GM19023 (cell line): ENCODE measurements around the gene PPAT.
A peak's percentile ranks its signal among the peaks of the same experiment; 100 is the strongest.
"Not testable (repeated sequence)": the region's sequence is repeated elsewhere in the genome, so short reads cannot be mapped to it uniquely, and the experiment has no call there.

Experiments
- ATAC-seq: cut with Tn5 transposase; IDR thresholded peaks from one replicate; pipeline ENCODE4 v1.9.1; 2021; ENCODE audit warnings: mild to moderate bottlenecking, moderate library complexity; ENCODE audit not compliant: unreplicated experiment

Gene PPAT

DNA sequence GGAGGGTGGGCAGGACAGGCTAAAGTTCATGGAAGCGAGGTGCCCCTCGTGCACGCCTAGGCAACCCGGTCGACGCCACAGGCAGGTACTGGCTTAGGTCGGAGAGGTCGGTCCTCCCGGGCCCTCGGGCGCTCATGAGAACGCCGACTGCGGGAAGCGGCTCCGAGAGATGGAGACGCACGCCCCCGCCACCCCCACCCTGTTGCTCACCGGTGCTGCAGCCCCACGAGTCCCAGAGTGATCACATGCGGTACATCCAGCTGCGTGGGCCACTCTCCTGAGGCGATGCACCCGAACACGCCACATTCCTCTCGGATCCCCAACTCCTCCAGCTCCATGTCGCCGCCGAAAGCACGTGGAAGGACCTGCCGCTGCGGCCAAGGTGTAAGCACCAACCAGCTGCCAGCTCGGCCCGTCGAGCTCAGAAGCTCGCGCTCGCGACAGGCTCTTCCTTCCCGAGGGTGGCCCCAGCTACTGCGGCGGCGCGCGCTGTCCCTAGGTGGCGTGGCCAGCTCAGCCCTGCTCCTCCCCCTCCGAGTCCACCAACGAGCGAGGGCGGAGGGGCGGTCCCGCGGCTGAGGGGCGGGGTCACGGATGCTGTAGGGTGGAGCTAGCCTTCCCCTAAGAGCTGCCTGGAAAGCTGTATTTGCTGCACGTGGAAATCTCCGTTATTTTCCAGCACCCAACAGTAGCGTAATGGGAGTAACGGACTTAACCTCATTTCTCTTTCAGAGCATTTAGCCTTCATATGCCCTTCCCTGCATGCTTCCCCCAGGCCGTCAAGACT lies at the start of gene PPAT:
Gene PPAT (minus strand): TSS at position 476 of the 787 bp plus-strand sequence. CDS start 138 bp downstream, at position 338.
- ATAC-seq, result peak; percentile 77

DNA sequence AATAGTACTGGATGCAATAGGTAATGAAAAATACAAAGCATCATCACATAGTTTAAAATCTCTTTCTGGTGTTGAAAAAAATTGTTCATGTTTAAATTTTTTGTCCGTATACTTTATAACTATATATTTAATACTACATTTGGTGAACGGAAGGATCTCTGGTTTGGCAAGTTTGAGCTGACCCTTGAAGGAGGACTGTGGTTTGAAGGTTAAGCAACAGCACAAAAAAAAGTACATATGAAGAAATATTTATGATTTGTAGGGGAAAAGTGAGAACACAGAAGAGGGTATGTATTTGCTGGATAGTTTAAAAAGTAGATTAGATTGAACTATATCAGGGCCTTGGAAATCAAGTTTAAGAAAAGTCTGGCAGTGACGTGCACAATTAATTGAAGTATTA lies 45.3 kb upstream of the PPAT start:
- no peak for ATAC-seq

DNA sequence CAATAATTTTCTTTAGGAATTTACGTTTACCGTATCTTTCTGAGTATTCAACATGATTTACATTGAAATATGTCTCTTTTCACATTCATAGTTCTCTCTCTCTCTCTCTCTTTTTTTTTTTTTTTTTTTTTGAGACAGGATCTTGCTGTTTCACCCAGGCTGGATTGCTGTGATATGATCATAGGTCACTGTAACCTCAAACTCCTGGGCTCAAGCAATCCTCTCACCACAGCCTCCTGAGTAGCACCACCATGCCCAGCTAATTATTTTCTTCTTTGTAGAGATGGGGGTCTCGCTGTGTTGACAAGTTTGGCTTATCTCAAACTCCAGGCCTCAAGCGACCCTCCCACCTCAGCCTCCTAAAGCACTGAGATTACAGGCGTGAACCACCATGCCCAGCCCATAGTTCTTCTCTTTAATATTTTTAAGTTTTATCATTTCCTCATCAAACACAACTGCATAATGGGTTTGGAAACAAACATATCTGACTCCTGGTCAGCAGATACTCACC lies 41.8 kb upstream of the PPAT start:
- no peak for ATAC-seq

DNA sequence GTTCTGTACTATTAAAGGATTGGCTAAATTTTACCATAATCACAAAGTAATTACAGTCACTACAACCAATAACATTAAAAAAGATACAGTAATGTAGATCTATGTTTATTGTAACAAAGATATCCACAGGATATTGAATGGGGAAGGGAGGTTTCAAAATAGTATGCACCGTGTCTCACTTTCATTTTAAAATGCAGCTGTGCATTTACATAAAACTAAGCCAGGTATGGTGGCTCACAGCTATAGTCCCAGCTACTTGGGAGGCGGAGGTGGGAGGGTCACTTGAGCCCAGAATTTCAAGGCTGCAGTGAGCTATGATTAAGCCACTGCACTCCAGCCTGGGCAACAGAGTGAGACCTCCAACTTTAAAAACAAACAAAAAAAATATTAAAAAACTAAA lies 40.5 kb upstream of the PPAT start:
- ATAC-seq, result peak; percentile 95

DNA sequence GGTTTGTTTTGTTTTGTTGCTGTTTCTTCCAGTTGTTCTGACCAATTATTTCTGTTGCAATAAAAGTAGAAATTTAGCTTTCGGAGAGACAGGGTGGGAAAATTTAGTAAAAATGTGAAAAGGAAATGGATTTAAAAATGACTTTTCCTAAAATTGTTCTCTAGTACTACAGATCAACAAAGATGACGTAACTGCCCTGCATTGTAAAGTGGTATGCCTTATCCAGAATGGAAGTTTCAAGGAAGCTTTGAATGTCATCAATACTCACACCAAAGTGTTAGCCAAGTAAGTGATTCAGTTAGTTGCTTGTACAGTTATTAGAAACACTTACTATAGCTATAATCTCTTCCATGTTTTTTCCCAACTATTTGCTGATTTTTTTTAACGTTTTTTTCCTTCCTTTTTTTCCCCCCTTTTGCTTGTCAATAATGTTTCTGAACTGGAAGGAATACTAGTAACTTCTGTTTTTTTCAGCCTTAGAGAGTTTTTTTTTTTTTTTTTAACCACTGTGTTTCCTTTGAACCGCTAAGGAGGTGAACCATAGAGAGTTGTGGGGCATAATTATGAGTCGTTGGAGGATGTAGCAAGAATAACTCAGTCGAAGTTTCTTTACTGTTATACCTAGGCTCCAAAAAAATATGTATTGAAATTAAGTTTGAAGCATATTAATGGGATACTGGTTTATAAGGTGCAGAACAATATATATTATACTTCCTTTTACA lies 34.2 kb upstream of the PPAT start:
- no peak for ATAC-seq

DNA sequence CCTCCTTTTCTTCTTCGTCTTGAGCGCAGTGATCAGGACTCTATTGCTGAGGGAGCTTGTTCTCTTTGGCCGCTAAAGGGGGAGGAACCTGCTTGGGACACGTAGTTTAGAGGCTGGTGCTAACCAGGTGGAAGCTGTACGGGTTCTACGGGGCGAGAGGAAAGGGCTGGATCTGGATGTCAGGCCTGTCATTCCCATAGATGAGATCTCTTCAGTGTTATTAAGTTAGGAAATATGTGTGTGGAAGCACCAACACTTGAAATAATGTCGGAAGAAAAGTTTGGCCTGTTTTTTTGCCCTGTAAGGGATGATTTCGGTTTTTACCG lies 32.6 kb upstream of the PPAT start:
- ATAC-seq, result peak; percentile 51

DNA sequence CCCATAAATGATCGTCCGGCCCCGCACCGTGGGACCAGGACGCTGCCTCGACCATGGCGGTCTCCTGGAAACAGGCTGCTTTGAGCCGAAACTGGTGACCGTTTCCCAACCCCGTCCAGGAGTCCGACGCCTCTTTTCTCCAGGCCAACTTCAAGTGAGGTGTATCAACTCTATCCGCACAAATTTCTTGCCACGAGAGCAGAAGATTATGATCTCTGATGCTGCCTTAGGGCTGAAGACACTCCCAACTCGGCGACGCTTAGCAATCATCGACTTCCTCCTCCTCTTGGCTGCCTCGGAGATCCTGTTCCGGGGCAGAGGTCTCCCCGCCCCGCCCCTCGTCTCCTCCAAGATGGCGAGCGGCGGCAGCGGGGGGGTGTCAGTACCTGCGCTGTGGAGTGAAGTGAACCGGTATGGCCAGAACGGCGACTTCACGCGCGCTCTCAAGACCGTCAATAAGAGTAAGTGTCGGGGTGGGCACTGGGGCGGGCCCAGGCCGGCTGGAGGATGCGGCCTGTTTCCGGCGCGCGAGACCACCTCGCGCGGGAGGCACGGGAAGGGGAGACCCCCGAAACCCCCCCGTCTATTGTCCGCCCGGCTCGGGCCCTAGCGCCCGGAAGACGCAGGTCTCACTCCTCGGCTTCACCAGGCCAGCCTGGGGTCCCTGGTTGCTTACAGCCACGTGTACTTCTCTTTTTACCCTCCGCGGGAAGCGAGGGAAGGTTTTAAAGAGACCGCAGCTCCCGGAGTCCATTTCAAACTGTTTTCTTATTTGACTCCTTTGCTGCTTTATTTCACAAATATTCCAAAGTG lies 32.1 kb upstream of the PPAT start, which contains the start of gene SRP72:
Gene SRP72 (plus strand): TSS at position 334 of the 813 bp plus-strand sequence. CDS start 19 bp downstream, at position 353.
- ATAC-seq, result peak; percentile 97

DNA sequence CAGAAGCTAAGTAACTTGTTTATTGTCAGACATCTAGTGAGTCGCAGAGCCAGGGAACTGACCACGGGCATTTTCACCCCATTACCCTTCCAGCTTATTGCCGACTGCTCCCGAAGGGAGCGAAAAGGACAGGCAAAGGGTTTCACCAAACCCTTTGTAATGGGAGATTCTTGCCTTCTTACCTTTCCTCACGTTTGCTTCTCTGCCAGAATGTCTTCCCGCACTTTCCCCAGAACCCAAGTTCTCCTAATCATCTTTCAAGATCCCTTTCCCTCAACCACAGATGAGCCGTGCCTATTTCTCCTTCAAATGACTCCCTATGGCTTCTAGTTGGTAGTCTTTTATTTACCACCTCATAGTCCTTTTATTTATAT lies 31.5 kb upstream of the PPAT start:
- no peak for ATAC-seq

DNA sequence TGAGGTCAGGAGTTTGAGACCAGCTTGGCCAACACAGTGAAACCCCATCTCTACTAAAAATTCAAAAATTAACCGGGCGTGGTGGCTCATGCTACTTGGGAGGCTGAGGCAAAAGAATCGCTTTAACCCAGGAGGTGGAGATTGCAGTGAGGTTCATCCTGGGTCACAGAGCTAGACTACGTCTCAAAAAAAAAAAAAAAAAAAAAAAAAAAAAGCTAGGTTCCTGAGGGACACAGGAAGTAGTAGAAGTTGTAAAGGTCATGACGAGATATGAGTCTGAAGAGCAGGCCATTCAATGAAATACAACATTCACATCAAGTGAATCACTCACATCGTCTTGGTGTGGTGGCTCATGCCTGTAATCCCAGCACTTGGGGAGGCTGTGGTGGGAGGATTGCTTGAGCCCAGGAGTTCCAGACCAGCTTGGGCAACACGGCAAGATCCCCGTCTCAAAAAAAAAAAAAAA lies 30.9 kb upstream of the PPAT start:
- not testable (repeated sequence) for ATAC-seq

DNA sequence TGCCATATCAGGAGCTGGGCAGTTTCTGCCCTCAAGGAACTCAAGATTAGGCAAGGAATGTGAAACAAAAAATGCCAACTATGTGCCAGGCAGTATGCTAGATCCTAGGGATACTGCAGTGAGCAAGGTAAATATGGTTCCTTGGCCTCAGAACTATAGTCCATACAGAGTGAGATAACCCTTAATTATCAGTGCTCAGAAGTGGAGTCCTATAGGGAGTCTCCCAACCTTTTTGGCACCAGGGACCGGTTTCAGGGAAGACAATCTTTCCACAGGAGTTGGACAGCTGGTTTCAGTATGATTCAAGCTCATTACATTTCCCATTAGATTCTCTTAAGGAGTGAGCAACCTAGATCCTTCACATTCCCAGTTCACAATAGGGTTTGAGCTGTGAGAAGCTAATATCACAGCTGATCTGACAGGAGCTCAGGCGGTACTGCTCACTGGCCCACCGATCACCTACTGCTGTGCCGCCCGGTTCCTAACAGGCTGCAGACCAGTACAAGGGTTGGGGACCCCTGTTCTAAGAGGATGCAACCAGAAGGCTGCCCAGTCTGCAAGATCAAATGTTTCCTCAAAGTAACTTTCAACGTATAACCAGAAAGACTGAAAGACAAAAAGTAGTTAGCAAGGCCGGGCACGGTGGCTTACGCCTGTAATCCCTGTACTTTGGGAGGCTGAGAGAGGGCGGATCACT lies 30.3 kb upstream of the PPAT start:
- no peak for ATAC-seq

DNA sequence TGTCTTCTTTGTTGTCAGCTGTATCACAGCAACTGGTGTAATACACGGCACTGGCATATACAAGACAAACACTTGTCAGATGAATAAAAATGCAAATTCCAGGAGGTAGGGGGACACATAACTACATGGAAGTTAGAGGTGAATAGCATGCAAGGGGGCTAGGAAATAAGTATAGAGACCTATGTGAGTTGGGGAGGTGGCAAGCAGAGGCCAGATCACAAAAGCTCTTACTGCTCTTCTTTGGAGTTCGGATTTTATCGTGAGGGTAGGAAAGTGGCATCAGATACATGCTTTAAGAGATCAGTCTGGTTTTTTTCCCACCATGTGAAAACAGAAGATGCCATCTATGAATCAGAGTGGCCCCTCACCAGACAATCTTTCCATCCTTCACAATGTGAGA lies 29.2 kb upstream of the PPAT start:
- ATAC-seq, result no peak

DNA sequence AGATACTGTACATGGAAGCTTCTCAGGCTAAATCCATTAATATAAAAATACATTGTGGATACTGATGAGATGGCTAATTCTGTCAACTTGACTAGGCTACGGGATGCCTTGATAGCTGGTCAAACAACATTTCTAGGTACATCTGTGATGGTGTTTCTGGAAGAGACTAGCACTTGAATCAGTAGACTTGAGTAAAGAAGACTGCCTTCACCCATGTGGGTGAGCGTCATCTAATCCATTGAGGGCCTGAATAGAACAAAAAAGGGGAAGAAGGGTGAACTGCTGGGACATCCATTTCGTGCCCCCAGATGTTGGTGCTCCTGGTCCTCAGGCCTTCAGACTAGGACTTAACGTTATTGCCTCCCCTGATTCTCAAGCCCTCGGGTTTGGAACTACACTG lies 28.3 kb upstream of the PPAT start:
- ATAC-seq, result no peak

DNA sequence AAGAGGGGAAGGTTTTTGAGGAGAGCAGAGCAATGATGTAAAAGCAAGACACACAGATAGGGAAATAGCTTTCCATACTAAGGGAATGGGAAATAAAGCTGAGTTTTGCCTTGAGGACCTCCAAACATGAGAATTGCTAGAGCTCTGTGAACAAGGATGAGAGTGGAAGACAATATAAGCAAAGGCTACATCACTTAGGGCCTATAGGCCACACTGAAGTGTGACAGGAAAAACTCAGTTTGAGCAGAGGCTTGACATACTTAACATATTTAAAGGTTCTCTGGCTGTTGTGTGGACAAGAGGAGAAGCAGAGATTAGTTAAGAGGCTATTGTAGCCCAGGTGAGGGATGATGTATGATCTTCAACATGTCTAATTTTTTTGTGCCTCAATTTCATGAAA lies 26.7 kb upstream of the PPAT start:
- ATAC-seq, result no peak

DNA sequence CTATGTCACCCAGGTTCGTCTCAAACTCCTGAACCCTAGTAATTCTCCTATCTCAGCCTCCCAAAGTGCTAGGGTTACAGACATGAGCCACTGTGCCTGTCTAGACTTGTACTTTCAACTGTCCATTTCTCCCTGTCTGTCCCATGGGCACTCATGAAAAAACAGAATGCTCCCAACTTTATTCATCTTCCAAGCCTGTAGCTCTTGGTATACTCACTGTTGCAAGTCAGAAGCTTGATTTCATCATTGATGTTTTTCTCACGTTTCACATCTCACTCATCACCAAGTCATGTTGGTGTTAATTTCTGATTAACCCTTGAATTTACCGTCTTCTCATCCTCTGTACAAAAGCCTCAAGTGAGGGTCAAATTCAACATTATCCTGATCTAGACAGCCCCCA lies 24.7 kb upstream of the PPAT start:
- no peak for ATAC-seq

DNA sequence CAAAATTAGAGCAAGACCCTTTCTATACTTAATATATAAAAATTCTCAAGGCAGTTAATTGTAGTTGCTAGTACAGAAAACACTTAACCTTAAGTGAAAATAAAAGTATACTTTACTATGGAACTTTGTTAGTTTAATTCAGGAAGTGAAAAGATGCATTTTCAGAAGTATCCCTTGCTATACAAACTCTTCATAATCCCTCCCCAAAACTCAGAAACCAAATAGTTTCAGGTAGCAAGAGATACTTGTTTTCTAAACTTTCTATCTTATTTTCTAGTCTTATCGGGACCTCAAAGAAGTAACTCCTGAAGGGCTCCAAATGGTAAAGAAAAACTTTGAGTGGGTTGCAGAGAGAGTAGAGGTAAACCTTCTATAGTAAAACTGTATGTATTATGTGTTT lies 14.9 kb upstream of the PPAT start:
- ATAC-seq, result no peak

DNA sequence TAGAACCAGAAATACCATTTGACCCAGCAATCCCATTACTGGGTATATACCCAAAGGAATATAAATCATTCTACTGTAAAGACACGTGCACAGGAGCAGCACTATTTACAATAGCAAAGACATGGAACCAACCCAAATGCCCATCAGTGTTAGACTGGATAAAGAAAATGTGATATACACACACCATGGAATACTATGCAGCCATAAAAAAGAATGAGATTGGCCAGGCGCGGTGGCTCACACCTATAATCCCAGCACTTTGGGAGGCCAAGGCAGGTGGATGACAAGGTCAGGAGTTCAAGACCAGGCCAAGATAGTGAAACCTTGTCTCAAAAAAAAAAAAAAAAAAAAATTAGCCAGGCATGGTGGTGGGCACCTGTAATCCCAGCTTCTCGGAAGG lies 14.1 kb upstream of the PPAT start:
- ATAC-seq, result not testable (repeated sequence)

DNA sequence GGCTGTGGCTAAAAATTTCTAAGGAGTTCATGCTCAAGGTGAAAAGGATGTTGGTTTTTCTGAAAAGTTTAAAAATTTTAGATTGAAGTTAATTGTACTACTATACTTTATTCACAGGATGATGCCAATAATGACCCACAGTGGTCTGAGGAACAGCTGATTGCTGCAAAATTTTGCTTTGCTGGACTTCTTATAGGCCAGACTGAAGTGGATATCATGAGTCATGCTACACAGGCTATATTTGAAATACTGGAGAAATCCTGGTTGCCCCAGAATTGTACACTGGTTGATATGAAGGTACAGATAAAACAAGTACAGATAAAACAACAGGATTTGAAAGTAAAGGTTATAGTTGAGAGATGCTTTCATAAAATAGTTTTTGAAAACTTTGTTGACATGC lies 12.9 kb upstream of the PPAT start:
- no peak for ATAC-seq

DNA sequence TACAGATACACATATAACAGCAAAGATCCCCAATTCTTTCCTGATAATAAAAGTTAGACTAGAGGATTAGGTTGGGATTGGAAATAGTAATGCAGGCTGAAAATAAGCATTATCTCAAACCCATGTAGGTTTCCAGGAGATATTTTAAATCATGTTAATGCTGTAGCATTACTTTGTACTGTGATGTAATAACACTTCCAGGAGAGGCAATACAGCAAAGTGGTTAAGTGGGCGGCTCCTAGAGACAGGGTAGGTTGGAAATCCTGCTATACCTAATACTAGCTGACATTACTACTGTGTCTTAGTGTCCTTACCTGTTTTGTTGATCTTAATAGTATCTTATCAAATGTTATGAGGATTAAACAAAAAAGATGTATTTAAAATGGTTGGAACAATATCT lies 10.3 kb upstream of the PPAT start:
- ATAC-seq, result no peak

DNA sequence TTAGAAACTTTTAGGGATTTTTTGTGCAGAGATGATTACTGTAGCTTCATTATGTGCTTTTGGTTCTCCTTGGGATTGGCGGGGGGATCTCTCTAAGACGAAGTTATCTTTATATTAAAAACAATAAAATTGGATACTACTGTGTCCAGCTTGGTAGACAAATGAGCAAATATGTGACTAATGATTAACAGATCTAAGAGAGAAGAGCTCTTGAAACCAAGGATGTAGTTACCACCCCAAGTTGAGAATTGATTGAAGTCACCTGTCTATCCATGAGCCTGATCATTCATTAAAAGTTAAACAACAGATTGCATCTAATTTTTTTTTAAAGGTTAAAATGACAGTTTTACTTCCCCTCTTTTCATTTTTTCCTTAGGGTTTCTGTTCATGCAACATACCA lies 9.3 kb upstream of the PPAT start:
- ATAC-seq, result no peak

DNA sequence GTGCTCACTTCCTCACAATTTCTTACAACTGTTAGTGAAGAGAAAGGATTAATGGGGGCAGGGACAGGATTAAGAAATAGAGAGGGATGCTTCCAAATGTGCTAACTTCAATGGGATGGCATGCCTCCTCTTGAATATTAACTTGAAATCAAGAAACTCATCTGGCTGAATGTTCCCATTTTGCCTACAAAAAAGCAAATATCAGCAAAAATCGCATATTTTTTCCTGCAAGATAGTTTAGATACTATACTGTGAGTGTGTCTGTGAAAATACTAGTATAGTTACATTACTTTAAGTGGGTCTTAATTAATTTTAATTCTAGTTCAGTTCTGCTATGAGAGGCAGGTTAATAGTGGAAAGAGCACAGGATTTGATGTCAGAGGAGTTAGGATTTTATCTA lies 5.6 kb upstream of the PPAT start:
- no peak for ATAC-seq

DNA sequence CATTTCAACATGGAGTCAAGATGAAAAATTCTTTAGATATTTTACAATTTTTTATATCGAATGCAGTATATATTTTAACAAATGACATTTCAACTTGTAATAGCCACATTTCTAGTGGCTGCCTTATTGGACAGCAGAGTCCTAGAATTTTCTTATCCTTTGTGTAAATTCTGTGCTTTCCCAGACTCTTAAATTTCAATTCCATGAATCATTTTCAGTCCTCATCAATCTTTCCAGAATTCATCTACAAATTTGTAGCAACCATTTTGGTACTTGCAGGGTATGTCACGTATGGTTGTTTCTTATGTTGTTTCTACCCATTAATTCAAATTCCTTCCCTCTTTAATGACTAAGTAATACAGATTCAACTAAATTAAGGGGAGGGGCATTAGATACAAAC lies 3.4 kb upstream of the PPAT start:
- no peak for ATAC-seq
